ENCODE results near the gene P2RX7. TPM values are rescaled to one million over a fixed set of nuclear protein-coding genes. Genes with fewer than 3 reads are reported as not detected.
"Not testable (repeated sequence)": the region's sequence is repeated elsewhere in the genome, so short reads cannot be mapped to it uniquely, and the experiment has no call there.

The P2RX7 gene
- total and polyA plus RNA-seq, 2 experiments from 2014 or later: 0.90 to 1.7 TPM

DNA sequence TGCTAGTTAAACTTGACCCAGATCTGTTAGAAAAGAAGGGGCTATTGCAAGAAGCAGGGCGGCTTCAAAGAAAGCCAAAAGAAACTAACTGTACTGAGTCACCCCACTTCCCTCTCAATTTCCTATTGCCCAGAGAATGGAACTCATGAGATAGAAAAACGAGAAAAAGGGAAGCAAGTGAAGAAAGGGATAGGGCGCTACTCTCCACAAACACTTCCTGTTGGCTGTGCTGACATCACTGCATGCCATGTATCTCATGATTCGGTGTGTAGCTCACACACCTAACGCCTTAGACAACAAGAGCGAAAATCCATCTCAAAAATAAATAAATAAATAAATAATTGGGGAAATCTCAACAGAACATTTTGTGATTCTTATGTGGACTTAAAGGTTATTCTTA, 64.2 kb downstream of the P2RX7 start:
- Histone ChIP-seq H3K4me3 (no peak overlapping the region), H3K36me3 (replicated peaks; ENCODE audit: insufficient read depth, low read depth) (no peaks in the 10 kb centered on the region), H4K20me1 (ENCODE audit: insufficient read depth, poor library complexity, severe bottlenecking) (no peaks in the 10 kb centered on the region), H3K9me3 (ENCODE audit: low read depth) (no peaks in the 10 kb centered on the region), H3K4me1 (ENCODE audit: insufficient read depth) (no peaks in the 10 kb centered on the region), H3K4me2 (no peak overlapping the region), H2AFZ (no peak overlapping the region), H3K27me3 (no peaks in the 10 kb centered on the region), H3K79me2 (no peaks in the 10 kb centered on the region), H3K9me2 (replicated peaks; ENCODE audit: insufficient read depth) (no peaks in the 10 kb centered on the region), H3K27ac (no peak overlapping the region)
- TF ChIP-seq, protein P1, sequence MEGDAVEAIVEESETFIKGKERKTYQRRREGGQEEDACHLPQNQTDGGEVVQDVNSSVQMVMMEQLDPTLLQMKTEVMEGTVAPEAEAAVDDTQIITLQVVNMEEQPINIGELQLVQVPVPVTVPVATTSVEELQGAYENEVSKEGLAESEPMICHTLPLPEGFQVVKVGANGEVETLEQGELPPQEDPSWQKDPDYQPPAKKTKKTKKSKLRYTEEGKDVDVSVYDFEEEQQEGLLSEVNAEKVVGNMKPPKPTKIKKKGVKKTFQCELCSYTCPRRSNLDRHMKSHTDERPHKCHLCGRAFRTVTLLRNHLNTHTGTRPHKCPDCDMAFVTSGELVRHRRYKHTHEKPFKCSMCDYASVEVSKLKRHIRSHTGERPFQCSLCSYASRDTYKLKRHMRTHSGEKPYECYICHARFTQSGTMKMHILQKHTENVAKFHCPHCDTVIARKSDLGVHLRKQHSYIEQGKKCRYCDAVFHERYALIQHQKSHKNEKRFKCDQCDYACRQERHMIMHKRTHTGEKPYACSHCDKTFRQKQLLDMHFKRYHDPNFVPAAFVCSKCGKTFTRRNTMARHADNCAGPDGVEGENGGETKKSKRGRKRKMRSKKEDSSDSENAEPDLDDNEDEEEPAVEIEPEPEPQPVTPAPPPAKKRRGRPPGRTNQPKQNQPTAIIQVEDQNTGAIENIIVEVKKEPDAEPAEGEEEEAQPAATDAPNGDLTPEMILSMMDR (IDR thresholded peaks at IDR 0.05; ENCODE audit: poor library complexity): no peak
- TF ChIP-seq EZH2 (IDR thresholded peaks at IDR 0.05; ENCODE audit: borderline replicate concordance) (no peak), EZH2phosphoT487 (IDR thresholded peaks at IDR 0.05; ENCODE audit: low read depth, severe bottlenecking, unreplicated experiment) (no peak)
- DNase-seq (ENCODE audit: low spot score): no peak
- WGBS (ENCODE audit: low lambda C conversion rate, missing lambda C conversion rate): 90% methylated on average over 6 of the region's 6 CpGs

DNA sequence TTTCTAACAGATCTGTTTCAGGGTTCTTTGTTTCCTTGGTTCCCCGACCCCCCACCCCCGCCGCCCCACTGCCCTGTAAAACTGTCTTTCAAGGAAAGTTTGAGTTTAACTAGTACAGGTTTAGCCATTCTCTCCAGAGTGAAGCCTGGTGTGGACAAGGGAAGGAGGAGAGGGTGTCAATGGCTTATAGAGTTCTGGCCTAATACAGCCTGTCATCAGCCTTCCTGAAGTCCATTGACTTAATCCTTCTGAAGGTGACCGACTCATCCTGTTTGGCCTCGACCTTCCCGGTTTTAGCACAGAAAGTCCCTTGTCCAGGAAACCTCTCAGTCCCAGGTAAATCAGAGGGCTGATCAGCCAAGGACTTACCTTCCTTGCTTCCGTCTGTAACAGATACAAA, 66.3 kb downstream of the P2RX7 start:
- no peak for DNase-seq (ENCODE audit: low spot score)
- no peak overlapping the region for H2AFZ ChIP-seq
- no peak overlapping the region for H3K27ac ChIP-seq
- no peaks in the 10 kb centered on the region for H3K27me3 ChIP-seq
- no peaks in the 10 kb centered on the region for H3K9me2 ChIP-seq (replicated peaks; ENCODE audit: insufficient read depth)
- H3K79me2 ChIP-seq: no peaks in the 10 kb centered on the region
- no peaks in the 10 kb centered on the region for H3K9me3 ChIP-seq (ENCODE audit: low read depth)
- H3K4me2 ChIP-seq: no peak overlapping the region
- H3K4me1 ChIP-seq (ENCODE audit: insufficient read depth): peaks cover 4% of the 10 kb centered on the region
- H3K4me3 ChIP-seq: no peak overlapping the region
- no peak for TF ChIP-seq EZH2phosphoT487 (IDR thresholded peaks at IDR 0.05; ENCODE audit: low read depth, severe bottlenecking, unreplicated experiment)
- TF ChIP-seq, protein P1 (IDR thresholded peaks at IDR 0.05; ENCODE audit: poor library complexity): no peak
- no peak for TF ChIP-seq EZH2 (IDR thresholded peaks at IDR 0.05; ENCODE audit: borderline replicate concordance)
- H3K36me3 ChIP-seq (replicated peaks; ENCODE audit: insufficient read depth, low read depth): no peaks in the 10 kb centered on the region
- no peaks in the 10 kb centered on the region for H4K20me1 ChIP-seq (ENCODE audit: insufficient read depth, poor library complexity, severe bottlenecking)
- WGBS (ENCODE audit: low lambda C conversion rate, missing lambda C conversion rate): 65% methylated on average over 7 of the region's 7 CpGs

DNA sequence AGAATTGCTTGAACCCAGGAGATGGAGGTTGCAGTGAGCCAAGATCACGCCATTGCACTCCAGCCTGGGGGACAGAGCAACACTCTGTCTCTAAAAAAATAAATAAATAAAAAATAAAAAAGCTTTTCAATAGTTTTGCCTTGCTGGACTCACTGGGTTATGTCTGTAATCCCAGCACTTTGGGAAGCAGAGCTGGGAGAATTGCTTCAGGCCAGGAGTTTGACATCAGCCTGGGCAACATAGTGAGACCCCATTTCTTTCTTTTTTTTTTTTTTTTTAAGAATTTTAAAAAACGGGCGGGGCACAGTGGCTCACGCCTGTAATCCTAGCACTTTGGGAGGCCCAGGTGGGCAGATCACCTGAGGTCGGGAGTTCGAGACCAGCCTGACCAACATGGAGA, 68.5 kb downstream of the P2RX7 start:
- H3K79me2 ChIP-seq; DNase-seq (ENCODE audit: low spot score); H2AFZ ChIP-seq; H3K9me2 ChIP-seq (replicated peaks; ENCODE audit: insufficient read depth); H4K20me1 ChIP-seq (ENCODE audit: insufficient read depth, poor library complexity, severe bottlenecking); H3K27me3 ChIP-seq; H3K27ac ChIP-seq; H3K4me1 ChIP-seq (ENCODE audit: insufficient read depth); H3K36me3 ChIP-seq (replicated peaks; ENCODE audit: insufficient read depth, low read depth); H3K9me3 ChIP-seq (ENCODE audit: low read depth); H3K4me3 ChIP-seq; H3K4me2 ChIP-seq: not testable (repeated sequence)
- 100% methylated on average over 6 of the region's 6 CpGs for WGBS (ENCODE audit: low lambda C conversion rate, missing lambda C conversion rate)

DNA sequence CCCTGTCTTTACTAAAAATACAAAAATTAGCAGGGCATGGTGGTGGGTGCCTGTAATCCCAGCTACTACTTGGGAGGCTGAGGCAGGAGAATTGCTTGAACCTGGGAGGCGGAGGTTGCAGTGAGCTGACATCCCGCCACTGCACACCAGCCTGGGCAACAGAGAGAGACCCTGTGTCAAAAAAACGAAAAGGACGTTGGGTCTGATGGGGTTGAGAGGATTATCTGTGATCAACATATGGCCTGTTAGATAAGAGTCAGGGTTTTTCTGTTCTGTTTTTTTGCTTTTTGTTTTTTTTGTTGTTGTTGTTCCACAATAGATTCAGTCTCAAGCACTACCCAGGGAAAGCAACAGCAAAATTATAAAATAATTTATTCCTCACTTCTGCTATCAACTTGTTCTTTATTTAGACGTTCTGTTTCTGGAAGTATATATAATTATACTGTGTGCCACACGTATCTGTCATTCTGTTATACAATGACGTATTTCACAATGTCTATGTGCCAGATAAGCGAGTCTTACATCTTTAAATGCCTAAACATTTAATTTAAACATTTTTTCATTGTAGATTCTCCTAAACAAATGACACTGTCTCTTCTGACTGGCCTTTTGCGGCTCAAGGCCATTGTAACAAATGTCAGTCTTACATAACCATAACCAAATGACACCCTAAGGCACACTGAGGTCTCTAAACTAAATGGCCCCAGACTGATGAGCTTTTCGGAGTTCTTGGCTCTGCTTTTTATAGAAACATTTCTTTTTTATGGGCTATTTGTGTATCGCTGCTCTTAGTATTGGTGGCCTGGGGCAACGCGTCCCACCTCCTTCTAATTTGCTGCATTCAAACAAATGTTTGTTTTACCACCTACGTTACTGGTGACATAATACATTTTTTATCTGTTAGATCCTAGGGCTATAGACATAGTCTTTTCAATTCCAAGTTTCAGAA, 70.0 kb downstream of the P2RX7 start:
- no peaks in the 10 kb centered on the region for H4K20me1 ChIP-seq (ENCODE audit: insufficient read depth, poor library complexity, severe bottlenecking)
- no peak for DNase-seq (ENCODE audit: low spot score)
- H3K4me2 ChIP-seq: peak overlapping the region; percentile 49
- H3K79me2 ChIP-seq: no peaks in the 10 kb centered on the region
- no peak overlapping the region for H2AFZ ChIP-seq
- H3K36me3 ChIP-seq (replicated peaks; ENCODE audit: insufficient read depth, low read depth): no peaks in the 10 kb centered on the region
- H3K4me1 ChIP-seq (ENCODE audit: insufficient read depth): peaks cover 4% of the 10 kb centered on the region
- H3K9me2 ChIP-seq (replicated peaks; ENCODE audit: insufficient read depth): no peaks in the 10 kb centered on the region
- no peak overlapping the region for H3K27ac ChIP-seq
- H3K27me3 ChIP-seq: no peaks in the 10 kb centered on the region
- WGBS (ENCODE audit: low lambda C conversion rate, missing lambda C conversion rate): 56% methylated on average over 14 of the region's 14 CpGs
- no peak overlapping the region for H3K4me3 ChIP-seq
- TF ChIP-seq, protein P1 (IDR thresholded peaks at IDR 0.05; ENCODE audit: poor library complexity): no peak
- TF ChIP-seq EZH2 (IDR thresholded peaks at IDR 0.05; ENCODE audit: borderline replicate concordance) (no peak), EZH2phosphoT487 (IDR thresholded peaks at IDR 0.05; ENCODE audit: low read depth, severe bottlenecking, unreplicated experiment) (no peak)
- H3K9me3 ChIP-seq (ENCODE audit: low read depth): no peaks in the 10 kb centered on the region
